ENCODE measurements around the gene EFCAB14. TPM values are rescaled to one million over a fixed set of nuclear protein-coding genes. Genes with fewer than 3 reads are reported as not detected.

The EFCAB14 gene
- total and polyA plus RNA-seq, 2 of the 4 experiments (the other 2 are of a cell fraction), result 28.6 to 43.0 TPM

DNA sequence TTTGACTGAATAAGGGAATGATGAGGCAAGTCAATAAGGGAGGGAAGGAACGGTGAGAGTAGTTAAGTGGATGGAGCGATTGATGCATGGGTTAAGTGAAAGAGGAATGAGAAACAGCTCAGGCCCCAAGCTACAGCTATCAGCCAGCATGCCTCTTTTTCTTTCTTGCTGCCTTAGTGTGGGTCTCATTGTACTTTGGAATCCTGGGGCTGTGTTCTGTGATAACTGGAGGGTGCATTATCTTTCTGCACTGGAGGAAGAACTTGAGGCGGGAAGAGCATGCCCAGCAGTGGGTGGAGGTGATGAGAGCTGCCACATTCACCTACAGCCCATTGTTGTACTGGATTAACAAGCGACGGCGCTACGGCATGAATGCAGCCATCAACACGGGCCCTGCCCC is 46.2 kb downstream of the EFCAB14 start:
- Histone ChIP-seq H2BK120ac (ENCODE audit: low read depth, low read length) (no peak overlapping the region), H3K36me3 (ENCODE audit: control insufficient read depth, insufficient read depth, low read length) (peaks cover 7% of the 10 kb centered on the region), H2BK15ac (ENCODE audit: low read depth, low read length) (no peak overlapping the region), H3K18ac (ENCODE audit: low read depth, low read length) (no peak overlapping the region), H3K4ac (ENCODE audit: low read depth, low read length) (no peak overlapping the region), H3K9me1 (ENCODE audit: insufficient read depth, low read length) (peaks cover 21% of the 10 kb centered on the region), H2AK9ac (replicated peaks; ENCODE audit: low read depth, low read length, poor library complexity) (no peak overlapping the region), H3K79me1 (ENCODE audit: low read depth in 1 of 2, low read length in 2 of 2) (peaks cover under 1 to 1% of the 10 kb centered on the region in 2 experiments), H3K4me2 (ENCODE audit: low read depth, low read length) (no peak overlapping the region), H3K14ac (replicated peaks; ENCODE audit: low read depth, low read length) (no peak overlapping the region), H2BK20ac (ENCODE audit: low read depth, low read length) (no peak overlapping the region), H3K27ac (ENCODE audit: insufficient read depth, low read length) (no peak overlapping the region), H2AFZ (replicated peaks; ENCODE audit: low read length, poor library complexity) (no peak overlapping the region), H3K9me3 (ENCODE audit: control insufficient read depth, insufficient read depth, low read length) (no peaks in the 10 kb centered on the region), H2AK5ac (ENCODE audit: low read depth, low read length) (no peak overlapping the region), H3K56ac (ENCODE audit: extremely low read depth, insufficient read depth, low read length) (no peak overlapping the region), H4K20me1 (ENCODE audit: insufficient read depth, low read length) (no peaks in the 10 kb centered on the region), H3K9ac (ENCODE audit: low read depth, low read length) (no peak overlapping the region), H4K5ac (ENCODE audit: low read depth, low read length) (no peak overlapping the region), H4K8ac (ENCODE audit: low read depth in 2 of 2, low read length in 2 of 2) (no peak overlapping the region), H3K23ac (ENCODE audit: low read depth, low read length) (no peak overlapping the region), H3K27me3 (ENCODE audit: control insufficient read depth, insufficient read depth, low read length) (no peaks in the 10 kb centered on the region), H2BK5ac (ENCODE audit: low read depth, low read length, poor library complexity, severe bottlenecking) (no peak overlapping the region), H3K4me3 (ENCODE audit: insufficient read depth, low read depth, low read length) (no peak overlapping the region), H3K4me1 (ENCODE audit: control insufficient read depth, insufficient read depth, low read length) (peaks cover 6% of the 10 kb centered on the region), H4K91ac (ENCODE audit: insufficient read depth, low read depth, low read length) (no peak overlapping the region)
- TF ChIP-seq RFX5 (IDR thresholded peaks at IDR 0.05; ENCODE audit: low read depth, low read length), result no peak
- TF ChIP-seq MXI1 (IDR thresholded peaks at IDR 0.05; ENCODE audit: borderline replicate concordance, low read depth, low read length), result no peak
- TF ChIP-seq SMC3 (IDR thresholded peaks at IDR 0.05; ENCODE audit: low read depth, low read length), result no peak
- no peak for TF ChIP-seq MAZ (IDR thresholded peaks at IDR 0.05; ENCODE audit: borderline replicate concordance, low read depth, low read length)
- no peak for TF ChIP-seq MAFK (IDR thresholded peaks at IDR 0.05; ENCODE audit: low read depth, low read length)
- TF ChIP-seq POLR2A (IDR thresholded peaks at IDR 0.05; ENCODE audit: low read depth, low read length), result no peak
- TF ChIP-seq RCOR1 (IDR thresholded peaks at IDR 0.05; ENCODE audit: insufficient replicate concordance, low read length), result no peak
- TF ChIP-seq, protein P1, sequence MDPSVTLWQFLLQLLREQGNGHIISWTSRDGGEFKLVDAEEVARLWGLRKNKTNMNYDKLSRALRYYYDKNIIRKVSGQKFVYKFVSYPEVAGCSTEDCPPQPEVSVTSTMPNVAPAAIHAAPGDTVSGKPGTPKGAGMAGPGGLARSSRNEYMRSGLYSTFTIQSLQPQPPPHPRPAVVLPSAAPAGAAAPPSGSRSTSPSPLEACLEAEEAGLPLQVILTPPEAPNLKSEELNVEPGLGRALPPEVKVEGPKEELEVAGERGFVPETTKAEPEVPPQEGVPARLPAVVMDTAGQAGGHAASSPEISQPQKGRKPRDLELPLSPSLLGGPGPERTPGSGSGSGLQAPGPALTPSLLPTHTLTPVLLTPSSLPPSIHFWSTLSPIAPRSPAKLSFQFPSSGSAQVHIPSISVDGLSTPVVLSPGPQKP (IDR thresholded peaks at IDR 0.05; ENCODE audit: borderline replicate concordance, low read depth, low read length), result no peak
- TF ChIP-seq, protein P2, sequence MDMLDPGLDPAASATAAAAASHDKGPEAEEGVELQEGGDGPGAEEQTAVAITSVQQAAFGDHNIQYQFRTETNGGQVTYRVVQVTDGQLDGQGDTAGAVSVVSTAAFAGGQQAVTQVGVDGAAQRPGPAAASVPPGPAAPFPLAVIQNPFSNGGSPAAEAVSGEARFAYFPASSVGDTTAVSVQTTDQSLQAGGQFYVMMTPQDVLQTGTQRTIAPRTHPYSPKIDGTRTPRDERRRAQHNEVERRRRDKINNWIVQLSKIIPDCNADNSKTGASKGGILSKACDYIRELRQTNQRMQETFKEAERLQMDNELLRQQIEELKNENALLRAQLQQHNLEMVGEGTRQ (IDR thresholded peaks at IDR 0.05; ENCODE audit: low read depth, low read length), result no peak
- TF ChIP-seq CEBPB (IDR thresholded peaks at IDR 0.05; ENCODE audit: low read depth, low read length), result no peak
- TF ChIP-seq FOS (IDR thresholded peaks at IDR 0.05; ENCODE audit: low read depth, low read length), result no peak
- TF ChIP-seq CHD1 (IDR thresholded peaks at IDR 0.05; ENCODE audit: low read depth, low read length), result no peak
- TF ChIP-seq BHLHE40 (IDR thresholded peaks at IDR 0.05; ENCODE audit: low read depth, low read length), result no peak
- TF ChIP-seq NFE2L2 (IDR thresholded peaks at IDR 0.05; ENCODE audit: low read depth, low read length), result no peak
- TF ChIP-seq RAD21 (IDR thresholded peaks at IDR 0.05; ENCODE audit: low read length), result no peak
- TF ChIP-seq, protein P3, sequence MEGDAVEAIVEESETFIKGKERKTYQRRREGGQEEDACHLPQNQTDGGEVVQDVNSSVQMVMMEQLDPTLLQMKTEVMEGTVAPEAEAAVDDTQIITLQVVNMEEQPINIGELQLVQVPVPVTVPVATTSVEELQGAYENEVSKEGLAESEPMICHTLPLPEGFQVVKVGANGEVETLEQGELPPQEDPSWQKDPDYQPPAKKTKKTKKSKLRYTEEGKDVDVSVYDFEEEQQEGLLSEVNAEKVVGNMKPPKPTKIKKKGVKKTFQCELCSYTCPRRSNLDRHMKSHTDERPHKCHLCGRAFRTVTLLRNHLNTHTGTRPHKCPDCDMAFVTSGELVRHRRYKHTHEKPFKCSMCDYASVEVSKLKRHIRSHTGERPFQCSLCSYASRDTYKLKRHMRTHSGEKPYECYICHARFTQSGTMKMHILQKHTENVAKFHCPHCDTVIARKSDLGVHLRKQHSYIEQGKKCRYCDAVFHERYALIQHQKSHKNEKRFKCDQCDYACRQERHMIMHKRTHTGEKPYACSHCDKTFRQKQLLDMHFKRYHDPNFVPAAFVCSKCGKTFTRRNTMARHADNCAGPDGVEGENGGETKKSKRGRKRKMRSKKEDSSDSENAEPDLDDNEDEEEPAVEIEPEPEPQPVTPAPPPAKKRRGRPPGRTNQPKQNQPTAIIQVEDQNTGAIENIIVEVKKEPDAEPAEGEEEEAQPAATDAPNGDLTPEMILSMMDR (conservative IDR thresholded peaks at IDR 0.05; ENCODE audit: low read depth, low read length), result no peak
- ATAC-seq (ENCODE audit: low read depth) (no peak), DNase-seq (no peak)
- no TSS peak for BruUV-seq (replicated peaks)
- dilution Hi-C loops (cut with HindIII; ENCODE audit: low sequenced_read_pairs, unreplicated experiment) (no loop called here), intact Hi-C loops (cut with micrococcal nuclease) (no loop called here), in situ Hi-C loops (cut with MboI; ENCODE audit: low sequenced_read_pairs) (no loop called here)
- 100% methylated on average over 2 of the region's 8 CpGs; no CpG with 5 or more reads in 1 of the 2 experiments for WGBS, 2 experiments (ENCODE audit: extremely low coverage in 2 of 2, insufficient read length in 1 of 2)
- ChIA-PET POLR2A (ENCODE audit: unreplicated experiment) (no interaction called here), CTCF (no interaction called here)

All from IMR-90 (cell line).